HEK293 (cell line): Measurements from ENCODE around the gene FOXP4.

Source experiments
- CTCF ChIA-PET: fragments of 350-600 bp; formaldehyde crosslinking; extraction: SDS; loops from one replicate; lab custom pipeline; 2021; ENCODE audit warnings: antibody characterized with exemption; lab: Yijun Ruan, JAX
- POLR2A ChIA-PET: fragments of 300-600 bp; formaldehyde crosslinking; extraction: SDS; loops from one replicate; lab custom pipeline; 2020; ENCODE audit warnings: antibody characterized with exemption, inconsistent platforms; lab: Yijun Ruan, JAX
- H3K27ac ChIP-seq: fragments of 200-500 bp; sonication (Bioruptor generic); 2 replicates; pipeline ENCODE4 v1.5.1; 2014; ENCODE audit warnings: low read depth, low read length, control low read depth, inconsistent platforms; ENCODE audit errors: extremely low read depth
- H3K36me3 ChIP-seq, 2 experiments: fragments of 200-500 bp in 1 of 2; sonication (Bioruptor generic) in 1 of 2; 1 replicate in 1 of 2; 2 replicates in 1 of 2; pipeline ENCODE4 v1.5.1; 2014 to 2017; ENCODE audit warnings: inconsistent platforms in 2 of 2, low read length in 2 of 2; ENCODE audit not compliant: control insufficient read depth in 2 of 2, insufficient read depth in 1 of 2
- H3K4me1 ChIP-seq: fragments of 200-500 bp; sonication (Bioruptor generic); 2 replicates; pipeline ENCODE4 v1.5.1; 2014; ENCODE audit warnings: mild to moderate bottlenecking, low read length, inconsistent platforms; ENCODE audit not compliant: control insufficient read depth, insufficient read depth
- H3K4me3 ChIP-seq: 2 replicates; pipeline ENCODE4 v1.5.1; 2011; ENCODE audit warnings: low read depth, mild to moderate bottlenecking, control low read depth, low read length, moderate library complexity
- H3K9me3 ChIP-seq: fragments of 200-500 bp; sonication (Bioruptor generic); 2 replicates; pipeline ENCODE4 v1.5.1; 2014; ENCODE audit warnings: low read depth, low read length, inconsistent platforms; ENCODE audit not compliant: control insufficient read depth, insufficient read depth
- KLF7 ChIP-seq: fragments of 450-650 bp; formaldehyde crosslinking; IDR thresholded peaks from 2 replicates; pipeline ENCODE4 v1.5.1; 2016; ENCODE audit warnings: missing biosample characterization, missing genetic modification characterization, borderline replicate concordance
- KLF8 ChIP-seq: fragments of 450-650 bp; formaldehyde crosslinking; IDR thresholded peaks from 2 replicates; pipeline ENCODE4 v1.5.1; 2016; ENCODE audit warnings: missing biosample characterization, missing genetic modification characterization
- MYNN ChIP-seq: fragments of 450-650 bp; formaldehyde crosslinking; IDR thresholded peaks from 2 replicates; pipeline ENCODE4 v1.5.1; 2016; ENCODE audit warnings: missing biosample characterization, missing genetic modification characterization, borderline replicate concordance
- ZBTB17 ChIP-seq: fragments of 450-650 bp; formaldehyde crosslinking; IDR thresholded peaks from 2 replicates; pipeline ENCODE4 v1.5.1; 2016; ENCODE audit warnings: missing biosample characterization, missing genetic modification characterization
- ZIC2 ChIP-seq: fragments of 450-650 bp; formaldehyde crosslinking; IDR thresholded peaks from 2 replicates; pipeline ENCODE4 v1.5.1; 2016; ENCODE audit warnings: missing biosample characterization, missing genetic modification characterization
- ZNF157 ChIP-seq: fragments of 450-650 bp; formaldehyde crosslinking; IDR thresholded peaks from 2 replicates; pipeline ENCODE4 v1.5.1; 2016; ENCODE audit warnings: missing biosample characterization, missing genetic modification characterization
- ZNF174 ChIP-seq: fragments of 450-650 bp; formaldehyde crosslinking; IDR thresholded peaks from 2 replicates; pipeline ENCODE4 v1.5.0; 2017; ENCODE audit warnings: missing biosample characterization, mild to moderate bottlenecking, missing genetic modification characterization
- ZNF335 ChIP-seq: fragments of 450-650 bp; formaldehyde crosslinking; conservative IDR thresholded peaks from 2 replicates; pipeline ENCODE4 v1.5.1; 2016; ENCODE audit warnings: missing biosample characterization, missing genetic modification characterization
- ZNF514 ChIP-seq: fragments of 450-650 bp; formaldehyde crosslinking; IDR thresholded peaks from 2 replicates; pipeline ENCODE4 v1.5.1; 2016; ENCODE audit warnings: missing biosample characterization, missing genetic modification characterization
- ZNF555 ChIP-seq: fragments of 450-650 bp; formaldehyde crosslinking; conservative IDR thresholded peaks from 2 replicates; pipeline ENCODE4 v1.5.1; 2017; ENCODE audit warnings: missing biosample characterization, mild to moderate bottlenecking, missing genetic modification characterization, inconsistent platforms
- ZNF623 ChIP-seq: fragments of 450-650 bp; formaldehyde crosslinking; IDR thresholded peaks from 2 replicates; pipeline ENCODE4 v1.5.1; 2016; ENCODE audit warnings: missing biosample characterization, missing genetic modification characterization
- ZNF677 ChIP-seq: fragments of 450-650 bp; IDR thresholded peaks from 2 replicates; pipeline ENCODE4 v1.5.0; 2018; ENCODE audit warnings: missing biosample characterization, mild to moderate bottlenecking, missing genetic modification characterization, moderate library complexity
- TF ChIP-seq, protein P1 (sequence below): fragments of 450-650 bp; formaldehyde crosslinking; IDR thresholded peaks from 2 replicates; pipeline ENCODE4 v1.5.1; 2016; ENCODE audit warnings: missing biosample characterization, missing genetic modification characterization
- TF ChIP-seq, protein P2 (sequence below): fragments of 450-650 bp; formaldehyde crosslinking; IDR thresholded peaks from 2 replicates; pipeline ENCODE4 v1.5.1; 2016; ENCODE audit warnings: missing biosample characterization, missing genetic modification characterization

The FOXP4 gene

DNA sequence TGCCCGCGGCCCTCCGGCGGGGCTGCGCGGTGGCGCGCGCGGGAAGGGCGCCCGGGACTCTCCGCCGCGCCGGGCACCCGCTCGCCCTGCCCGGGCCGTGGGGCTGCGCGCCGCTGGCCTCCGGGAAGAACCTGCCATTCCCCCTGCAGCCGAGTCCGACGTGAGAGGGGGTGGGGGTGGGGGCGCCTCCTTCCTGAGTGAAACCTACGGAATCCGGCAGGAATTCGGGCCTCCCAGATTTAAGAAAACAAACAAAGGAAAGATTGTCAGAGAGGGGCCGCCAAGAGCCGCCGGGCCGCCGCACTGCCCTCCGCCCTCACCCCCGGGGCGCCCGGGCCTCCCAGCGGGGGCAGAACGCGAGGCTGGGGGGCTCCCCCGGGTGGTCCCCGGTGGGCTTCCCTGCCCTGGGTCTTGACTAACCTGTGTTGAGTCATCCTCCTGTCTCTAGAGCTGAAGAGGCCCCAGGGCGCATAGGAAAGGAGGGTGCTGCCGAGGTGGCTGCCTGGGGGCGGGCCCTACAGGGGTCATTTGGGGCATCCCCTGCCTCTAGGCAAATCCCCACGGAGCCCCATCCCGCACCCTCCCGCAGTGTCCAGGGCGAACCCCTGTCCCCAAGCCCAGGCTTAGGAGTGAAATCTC lies 42.2 kb upstream of the FOXP4 start (continued):
- TF ChIP-seq ZNF623 (tag by site-specific recombination) (no peak), ZIC2 (tag by site-specific recombination) (peak; percentile 98), ZNF335 (tag by site-specific recombination) (peak; percentile 64), KLF7 (no peak), MYNN (no peak), ZNF157 (tag by site-specific recombination) (no peak), ZBTB17 (tag by site-specific recombination) (no peak), ZNF555 (tag by site-specific recombination) (no peak), KLF8 (tag by site-specific recombination) (no peak)

DNA sequence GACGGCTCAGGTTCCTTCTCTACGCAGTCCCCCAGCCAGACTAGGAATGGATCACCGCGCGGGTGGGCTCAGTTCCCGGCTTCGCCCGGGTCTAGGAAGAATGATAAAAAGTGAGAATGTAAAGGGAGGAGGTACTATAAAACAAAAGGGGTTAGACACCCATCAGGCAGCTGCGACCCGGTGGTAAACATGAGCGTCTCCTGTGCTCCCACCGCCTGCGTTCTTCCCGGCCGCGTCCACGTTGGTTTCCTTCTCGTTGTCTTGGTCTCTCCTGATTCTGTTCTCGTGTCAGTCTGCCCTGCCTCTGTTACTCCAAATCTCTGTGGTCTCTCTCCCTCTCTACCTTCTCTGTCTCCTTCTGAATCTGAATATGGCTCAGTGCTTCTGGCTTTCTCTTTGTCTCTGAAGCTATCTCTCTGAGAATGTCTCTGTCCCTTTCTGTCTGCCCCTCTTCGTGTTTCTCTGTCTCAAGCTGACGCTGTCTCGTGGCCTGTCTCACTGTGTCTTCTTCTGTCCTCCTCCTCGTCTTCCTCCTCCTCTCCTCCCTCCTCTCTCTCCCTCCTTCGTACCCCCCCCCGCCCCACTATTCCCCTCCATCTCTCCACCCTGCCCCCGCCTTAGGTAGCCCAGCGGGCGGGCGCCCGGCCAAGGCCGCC lies 41.6 kb upstream of the FOXP4 start:
- ChIA-PET CTCF (interaction anchor here (0.6 to 1.6 kb wide), 2 partner anchors 80 to 104 kb away, joined by 3 to 6 read pairs; no protein-coding TSS in a partner anchor), POLR2A (interaction anchor here (0.8 to 1.3 kb wide), 2 partner anchors 10 to 61 kb away, joined by 3 read pairs; no protein-coding TSS in a partner anchor)
- peaks cover 13% of the 10 kb centered on the region for H3K4me1 ChIP-seq
- TF ChIP-seq ZNF514 = no peak
- TF ChIP-seq, protein P1, sequence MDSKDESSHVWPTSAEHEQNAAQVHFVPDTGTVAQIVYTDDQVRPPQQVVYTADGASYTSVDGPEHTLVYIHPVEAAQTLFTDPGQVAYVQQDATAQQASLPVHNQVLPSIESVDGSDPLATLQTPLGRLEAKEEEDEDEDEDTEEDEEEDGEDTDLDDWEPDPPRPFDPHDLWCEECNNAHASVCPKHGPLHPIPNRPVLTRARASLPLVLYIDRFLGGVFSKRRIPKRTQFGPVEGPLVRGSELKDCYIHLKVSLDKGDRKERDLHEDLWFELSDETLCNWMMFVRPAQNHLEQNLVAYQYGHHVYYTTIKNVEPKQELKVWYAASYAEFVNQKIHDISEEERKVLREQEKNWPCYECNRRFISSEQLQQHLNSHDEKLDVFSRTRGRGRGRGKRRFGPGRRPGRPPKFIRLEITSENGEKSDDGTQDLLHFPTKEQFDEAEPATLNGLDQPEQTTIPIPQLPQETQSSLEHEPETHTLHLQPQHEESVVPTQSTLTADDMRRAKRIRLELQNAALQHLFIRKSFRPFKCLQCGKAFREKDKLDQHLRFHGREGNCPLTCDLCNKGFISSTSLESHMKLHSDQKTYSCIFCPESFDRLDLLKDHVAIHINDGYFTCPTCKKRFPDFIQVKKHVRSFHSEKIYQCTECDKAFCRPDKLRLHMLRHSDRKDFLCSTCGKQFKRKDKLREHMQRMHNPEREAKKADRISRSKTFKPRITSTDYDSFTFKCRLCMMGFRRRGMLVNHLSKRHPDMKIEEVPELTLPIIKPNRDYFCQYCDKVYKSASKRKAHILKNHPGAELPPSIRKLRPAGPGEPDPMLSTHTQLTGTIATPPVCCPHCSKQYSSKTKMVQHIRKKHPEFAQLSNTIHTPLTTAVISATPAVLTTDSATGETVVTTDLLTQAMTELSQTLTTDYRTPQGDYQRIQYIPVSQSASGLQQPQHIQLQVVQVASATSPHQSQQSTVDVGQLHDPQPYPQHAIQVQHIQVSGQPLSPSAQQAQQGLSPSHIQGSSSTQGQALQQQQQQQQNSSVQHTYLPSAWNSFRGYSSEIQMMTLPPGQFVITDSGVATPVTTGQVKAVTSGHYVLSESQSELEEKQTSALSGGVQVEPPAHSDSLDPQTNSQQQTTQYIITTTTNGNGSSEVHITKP = peak; percentile 35; the same call in 1 of the 2 replicates
- no peaks in the 10 kb centered on the region for H3K9me3 ChIP-seq
- H3K36me3 ChIP-seq = no peaks in the 10 kb centered on the region
- no peak overlapping the region; the same call in 1 of the 2 replicates for H3K4me3 ChIP-seq
- H3K27ac ChIP-seq = peak overlapping the region; percentile 63; the same call in 1 of the 2 replicates

DNA sequence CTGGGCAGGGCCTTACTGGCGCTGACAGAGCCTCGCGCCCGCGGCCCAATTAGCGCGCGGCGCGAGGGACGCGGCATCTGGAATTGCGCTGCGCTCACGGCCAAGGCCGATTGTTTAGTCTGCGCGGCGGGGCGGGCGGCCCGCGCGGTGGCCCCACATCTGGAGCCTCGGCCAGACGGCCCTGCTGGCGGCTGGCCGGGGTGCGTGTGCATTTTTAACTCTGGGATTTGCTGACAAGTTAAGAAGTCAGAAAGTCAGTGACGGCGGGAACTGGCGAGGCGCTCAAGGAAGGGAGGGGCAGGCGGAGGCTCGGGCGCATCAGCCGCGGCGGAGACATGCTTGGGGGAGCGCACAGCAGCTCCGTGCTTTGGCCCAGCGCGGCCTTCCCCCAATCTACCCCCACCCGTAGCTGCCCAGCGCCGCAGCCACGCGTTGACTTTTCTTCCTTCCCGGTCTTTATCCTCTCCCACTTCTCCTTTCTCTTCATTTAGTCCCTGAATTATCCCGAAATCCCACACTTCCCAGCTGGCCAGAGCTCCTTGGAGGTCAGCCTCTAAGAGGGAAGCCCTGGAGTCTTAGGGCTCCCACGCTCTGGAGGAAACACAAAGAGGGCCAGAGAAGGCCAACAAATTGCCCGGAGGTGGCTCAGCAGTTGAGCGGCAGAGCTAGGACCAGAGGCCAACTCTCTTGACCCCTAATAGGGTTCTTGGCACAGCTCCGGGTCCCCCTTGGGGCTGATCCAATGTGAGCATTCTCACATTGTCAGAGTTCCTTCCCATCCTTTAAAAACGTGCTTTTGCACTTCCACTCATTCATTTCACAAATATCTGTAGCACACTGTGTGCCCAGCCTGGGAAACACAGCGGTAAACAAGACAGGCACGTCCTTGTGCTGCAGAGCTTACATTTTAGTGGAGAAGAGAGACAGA lies 40.8 kb upstream of the FOXP4 start:
- POLR2A ChIA-PET = interaction anchor here (0.8 kb wide), 1 partner anchor 9 kb away, joined by 3 read pairs; no protein-coding TSS in a partner anchor
- no peaks in the 10 kb centered on the region for H3K36me3 ChIP-seq
- H3K4me3 ChIP-seq = no peak overlapping the region
- no peak overlapping the region for H3K27ac ChIP-seq
- H3K4me1 ChIP-seq = peaks cover 13% of the 10 kb centered on the region
- no peaks in the 10 kb centered on the region for H3K9me3 ChIP-seq
- no peak for TF ChIP-seq ZNF677 (tag by site-specific recombination)
- CTCF ChIA-PET = interaction anchor here (0.6 to 1.6 kb wide), 2 partner anchors 81 to 105 kb away, joined by 3 to 6 read pairs; no protein-coding TSS in a partner anchor

DNA sequence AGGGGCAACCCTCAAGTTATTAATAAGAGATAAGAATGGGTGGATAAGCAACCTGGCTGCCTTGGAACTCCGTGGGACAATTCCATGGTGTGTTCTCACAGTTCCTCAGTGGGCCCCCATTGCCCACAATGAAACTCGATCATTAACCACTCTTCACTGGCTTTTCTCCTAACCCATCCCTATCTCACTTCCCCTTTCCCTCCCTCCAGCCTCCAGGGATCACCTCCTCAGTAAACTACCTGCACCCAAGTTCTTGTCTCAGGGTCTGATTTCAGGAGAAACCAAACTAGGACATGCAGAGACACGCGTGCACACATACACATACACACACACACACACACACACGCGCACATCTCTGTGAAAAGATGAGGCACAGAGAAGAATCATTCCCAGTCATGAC lies 37.7 kb upstream of the FOXP4 start:
- Histone ChIP-seq H3K36me3 (no peaks in the 10 kb centered on the region), H3K27ac (no peak overlapping the region), H3K9me3 (no peaks in the 10 kb centered on the region), H3K4me3 (no peak overlapping the region), H3K4me1 (peaks cover 9% of the 10 kb centered on the region)
- ChIA-PET POLR2A (no interaction called here), CTCF (interaction anchor here (1.3 to 1.5 kb wide), 2 partner anchors 13 to 94 kb away, joined by 3 read pairs; no protein-coding TSS in a partner anchor)
- TF ChIP-seq, protein P2, sequence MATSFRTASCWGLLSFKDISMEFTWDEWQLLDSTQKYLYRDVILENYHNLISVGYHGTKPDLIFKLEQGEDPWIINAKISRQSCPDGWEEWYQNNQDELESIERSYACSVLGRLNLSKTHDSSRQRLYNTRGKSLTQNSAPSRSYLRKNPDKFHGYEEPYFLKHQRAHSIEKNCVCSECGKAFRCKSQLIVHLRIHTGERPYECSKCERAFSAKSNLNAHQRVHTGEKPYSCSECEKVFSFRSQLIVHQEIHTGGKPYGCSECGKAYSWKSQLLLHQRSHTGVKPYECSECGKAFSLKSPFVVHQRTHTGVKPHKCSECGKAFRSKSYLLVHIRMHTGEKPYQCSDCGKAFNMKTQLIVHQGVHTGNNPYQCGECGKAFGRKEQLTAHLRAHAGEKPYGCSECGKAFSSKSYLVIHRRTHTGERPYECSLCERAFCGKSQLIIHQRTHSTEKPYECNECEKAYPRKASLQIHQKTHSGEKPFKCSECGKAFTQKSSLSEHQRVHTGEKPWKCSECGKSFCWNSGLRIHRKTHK (tag by site-specific recombination) = no peak
- TF ChIP-seq ZNF174 = no peak
- peak; percentile 46 for TF ChIP-seq ZIC2 (tag by site-specific recombination)
